ENCODE data around the gene RAB40C.

GRCh38 chr16:590815-591200 lies 942 bp downstream of the RAB40C start:
- TF ChIP-seq GABPA (IDR thresholded peaks at IDR 0.05; ENCODE audit: low read depth) = no peak
- TF ChIP-seq CTCF (IDR thresholded peaks at IDR 0.05; ENCODE audit: insufficient read depth, low read length) = no peak
- TF ChIP-seq POLR2AphosphoS5 (IDR thresholded peaks at IDR 0.05; ENCODE audit: low read depth) = no peak

Measured in HL-60 (cell line).